OCI-LY1 (cell line): ENCODE data around the gene TARS1.

Experiments
- EZH2 ChIP-seq: fragments of 200-600 bp; sonication (generic), shearing (Covaris generic); IDR thresholded peaks from 2 replicates; pipeline ENCODE4 v1.8.0; 2017; ENCODE audit warnings: borderline replicate concordance, mixed run types, mild to moderate bottlenecking, antibody characterized with exemption, low read length, moderate library complexity, mixed read lengths
- TF ChIP-seq, protein P1 (sequence below): fragments of 200-600 bp; sonication (generic), shearing (Covaris generic); IDR thresholded peaks from 2 replicates; pipeline ENCODE4 v1.5.1; 2017; ENCODE audit warnings: mild to moderate bottlenecking, antibody characterized with exemption, low read length, moderate library complexity, mixed read lengths

DNA sequence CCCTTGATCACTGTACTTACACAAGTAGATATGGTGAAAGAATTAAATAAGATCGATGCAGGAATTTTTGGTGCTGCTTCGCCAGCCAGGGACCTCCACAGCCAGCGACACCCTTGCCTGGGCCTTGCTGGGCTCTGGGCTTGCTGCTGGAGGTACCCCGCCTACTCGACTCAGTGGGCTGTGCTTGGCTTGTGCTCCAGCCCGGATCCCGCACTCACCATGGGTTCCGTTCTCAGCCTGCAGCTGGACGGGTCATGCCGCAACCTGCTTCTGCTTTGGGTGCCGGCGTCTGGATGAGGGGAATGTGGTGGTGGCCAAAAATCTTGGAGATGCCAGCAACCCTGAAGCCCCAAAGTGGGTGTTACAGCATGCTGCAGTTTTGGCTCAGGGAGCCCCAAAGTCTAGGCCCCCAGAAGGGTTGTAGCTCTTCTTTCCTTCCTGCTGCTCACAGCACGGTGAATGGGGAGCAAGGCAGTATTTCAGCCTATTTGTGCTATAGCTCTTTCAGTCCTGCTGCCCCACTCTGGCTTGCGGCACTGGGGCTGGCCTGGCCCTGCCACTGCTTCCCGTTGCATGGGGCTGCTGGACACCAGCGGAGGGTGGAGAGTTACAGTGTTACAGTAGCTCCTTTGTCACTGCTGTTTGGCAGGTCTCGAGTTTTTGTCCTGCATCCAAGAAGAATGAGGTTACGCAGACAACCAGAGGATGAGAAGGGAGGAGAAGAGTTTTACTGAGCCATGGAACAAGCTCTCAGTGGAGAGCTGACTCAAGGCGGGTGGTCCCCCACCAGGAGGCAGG, 48.0 kb downstream of the TARS1 start:
- TF ChIP-seq, protein P1, sequence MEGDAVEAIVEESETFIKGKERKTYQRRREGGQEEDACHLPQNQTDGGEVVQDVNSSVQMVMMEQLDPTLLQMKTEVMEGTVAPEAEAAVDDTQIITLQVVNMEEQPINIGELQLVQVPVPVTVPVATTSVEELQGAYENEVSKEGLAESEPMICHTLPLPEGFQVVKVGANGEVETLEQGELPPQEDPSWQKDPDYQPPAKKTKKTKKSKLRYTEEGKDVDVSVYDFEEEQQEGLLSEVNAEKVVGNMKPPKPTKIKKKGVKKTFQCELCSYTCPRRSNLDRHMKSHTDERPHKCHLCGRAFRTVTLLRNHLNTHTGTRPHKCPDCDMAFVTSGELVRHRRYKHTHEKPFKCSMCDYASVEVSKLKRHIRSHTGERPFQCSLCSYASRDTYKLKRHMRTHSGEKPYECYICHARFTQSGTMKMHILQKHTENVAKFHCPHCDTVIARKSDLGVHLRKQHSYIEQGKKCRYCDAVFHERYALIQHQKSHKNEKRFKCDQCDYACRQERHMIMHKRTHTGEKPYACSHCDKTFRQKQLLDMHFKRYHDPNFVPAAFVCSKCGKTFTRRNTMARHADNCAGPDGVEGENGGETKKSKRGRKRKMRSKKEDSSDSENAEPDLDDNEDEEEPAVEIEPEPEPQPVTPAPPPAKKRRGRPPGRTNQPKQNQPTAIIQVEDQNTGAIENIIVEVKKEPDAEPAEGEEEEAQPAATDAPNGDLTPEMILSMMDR: no peak
- TF ChIP-seq EZH2: no peak
